Inflammatory macrophage treated with lipopolysaccharide for 1 hour (primary cell): Measurements from ENCODE around the gene RAP2B.
"Not testable (repeated sequence)": the region's sequence is repeated elsewhere in the genome, so short reads cannot be mapped to it uniquely, and the experiment has no call there.

Source experiments
- DNase-seq, 2 donors: peaks; one replicate each; pipeline ENCODE4 v3.0.0-alpha.2; 2020 to 2022

The RAP2B gene

DNA sequence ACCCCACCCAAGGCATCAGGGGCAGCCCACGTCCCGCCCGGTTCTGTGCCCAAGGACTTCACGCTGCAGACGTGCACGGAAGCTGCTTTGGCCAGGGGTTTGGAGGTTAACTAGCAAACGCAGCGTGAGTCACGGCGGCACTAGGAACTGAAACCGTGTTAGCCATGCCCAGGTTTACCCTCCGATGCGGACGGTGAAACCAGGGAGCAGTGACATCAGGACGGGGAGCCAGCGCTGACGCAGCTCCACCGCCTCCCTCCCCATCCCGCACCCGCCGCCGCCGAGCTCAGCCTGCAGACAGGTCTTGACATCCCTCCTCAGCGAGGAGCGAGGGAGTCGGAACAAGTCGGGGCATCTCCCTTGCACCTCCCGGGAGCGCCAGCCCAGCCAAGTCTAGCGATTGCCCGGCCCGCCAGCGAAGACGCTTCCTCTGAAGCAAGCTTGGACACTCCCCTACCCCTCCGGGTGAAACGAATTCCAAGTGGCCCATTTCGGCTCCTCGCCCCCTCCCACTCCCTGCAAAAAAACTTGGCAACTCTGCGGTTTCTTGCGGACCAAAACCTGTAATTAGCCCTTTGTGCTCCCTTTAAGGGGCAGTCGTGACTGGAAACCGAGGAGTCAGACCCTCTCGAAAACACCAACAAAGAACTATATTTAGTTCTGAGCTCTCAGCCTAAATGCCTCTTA, 1.4 kb upstream of the RAP2B start:
- peak; percentile 82 to 87 for DNase-seq

DNA sequence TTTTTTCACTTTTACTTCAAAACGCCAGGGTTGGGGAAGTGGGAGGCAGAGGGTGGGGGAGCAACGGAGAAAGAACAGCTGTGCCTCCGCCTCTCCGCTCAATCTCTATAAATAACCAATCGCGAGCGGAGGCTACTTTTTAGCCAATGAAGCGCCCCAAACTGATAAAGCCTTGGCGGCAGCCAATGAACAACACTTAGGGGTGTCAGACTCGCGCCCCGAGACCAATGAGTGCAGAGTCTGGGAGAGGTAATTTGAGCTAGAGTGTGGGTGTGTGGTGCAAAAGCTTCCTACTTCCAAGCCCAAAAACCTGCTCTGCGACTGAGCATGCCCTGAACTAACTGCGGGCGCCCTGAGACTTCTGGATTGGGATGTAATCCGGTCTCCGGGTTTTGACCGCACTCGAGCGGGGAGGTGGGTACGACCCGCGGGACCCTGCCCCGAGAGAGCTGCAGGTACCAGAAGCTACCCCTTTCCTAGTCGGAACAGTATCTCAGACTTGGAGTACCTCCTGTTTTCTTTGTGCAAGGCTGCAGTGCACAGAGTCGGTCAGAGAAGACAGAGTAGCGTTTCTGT, 800 bp upstream of the RAP2B start:
- DNase-seq, result peak; percentile 98 to 100

DNA sequence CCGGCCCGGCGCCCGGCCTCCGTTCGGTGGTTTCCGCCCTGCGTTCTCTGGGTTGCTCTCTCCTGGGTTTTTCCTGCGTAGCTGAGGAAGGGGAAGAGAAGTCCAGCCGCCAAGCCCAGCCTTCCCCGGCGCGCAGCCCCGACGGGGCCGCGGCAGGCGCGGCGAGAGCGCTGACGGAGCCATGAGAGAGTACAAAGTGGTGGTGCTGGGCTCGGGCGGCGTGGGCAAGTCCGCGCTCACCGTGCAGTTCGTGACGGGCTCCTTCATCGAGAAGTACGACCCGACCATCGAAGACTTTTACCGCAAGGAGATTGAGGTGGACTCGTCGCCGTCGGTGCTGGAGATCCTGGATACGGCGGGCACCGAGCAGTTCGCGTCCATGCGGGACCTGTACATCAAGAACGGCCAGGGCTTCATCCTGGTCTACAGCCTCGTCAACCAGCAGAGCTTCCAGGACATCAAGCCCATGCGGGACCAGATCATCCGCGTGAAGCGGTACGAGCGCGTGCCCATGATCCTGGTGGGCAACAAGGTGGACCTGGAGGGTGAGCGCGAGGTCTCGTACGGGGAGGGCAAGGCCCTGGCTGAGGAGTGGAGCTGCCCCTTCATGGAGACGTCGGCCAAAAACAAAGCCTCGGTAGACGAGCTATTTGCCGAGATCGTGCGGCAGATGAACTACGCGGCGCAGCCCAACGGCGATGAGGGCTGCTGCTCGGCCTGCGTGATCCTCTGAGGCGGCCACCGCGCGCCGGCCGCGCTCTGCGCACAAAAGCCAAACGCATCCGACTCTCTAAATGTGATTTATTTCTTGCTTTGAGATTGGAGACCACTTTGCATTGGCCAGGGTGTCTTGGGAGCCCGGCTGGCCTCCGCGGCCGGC, 727 bp downstream of the RAP2B start:
- peak; percentile 54 to 70 for DNase-seq

DNA sequence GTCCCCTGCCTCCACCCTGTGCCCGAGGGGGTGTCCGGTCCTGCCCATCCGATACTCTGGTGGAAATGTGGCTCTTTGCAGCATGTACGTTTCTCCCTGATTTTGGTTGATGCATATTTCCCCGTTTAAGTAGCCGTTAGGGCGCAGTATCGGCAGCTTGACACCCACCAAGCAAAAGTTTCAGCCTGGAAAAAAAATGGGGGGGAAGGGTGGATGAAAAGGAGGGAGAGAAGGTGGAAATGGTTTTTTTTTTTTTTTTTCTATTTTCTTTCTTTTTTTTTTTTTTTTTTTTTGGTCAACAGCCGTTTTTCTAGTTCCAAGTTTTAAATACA, 1.3 kb downstream of the RAP2B start:
- no peak for DNase-seq

DNA sequence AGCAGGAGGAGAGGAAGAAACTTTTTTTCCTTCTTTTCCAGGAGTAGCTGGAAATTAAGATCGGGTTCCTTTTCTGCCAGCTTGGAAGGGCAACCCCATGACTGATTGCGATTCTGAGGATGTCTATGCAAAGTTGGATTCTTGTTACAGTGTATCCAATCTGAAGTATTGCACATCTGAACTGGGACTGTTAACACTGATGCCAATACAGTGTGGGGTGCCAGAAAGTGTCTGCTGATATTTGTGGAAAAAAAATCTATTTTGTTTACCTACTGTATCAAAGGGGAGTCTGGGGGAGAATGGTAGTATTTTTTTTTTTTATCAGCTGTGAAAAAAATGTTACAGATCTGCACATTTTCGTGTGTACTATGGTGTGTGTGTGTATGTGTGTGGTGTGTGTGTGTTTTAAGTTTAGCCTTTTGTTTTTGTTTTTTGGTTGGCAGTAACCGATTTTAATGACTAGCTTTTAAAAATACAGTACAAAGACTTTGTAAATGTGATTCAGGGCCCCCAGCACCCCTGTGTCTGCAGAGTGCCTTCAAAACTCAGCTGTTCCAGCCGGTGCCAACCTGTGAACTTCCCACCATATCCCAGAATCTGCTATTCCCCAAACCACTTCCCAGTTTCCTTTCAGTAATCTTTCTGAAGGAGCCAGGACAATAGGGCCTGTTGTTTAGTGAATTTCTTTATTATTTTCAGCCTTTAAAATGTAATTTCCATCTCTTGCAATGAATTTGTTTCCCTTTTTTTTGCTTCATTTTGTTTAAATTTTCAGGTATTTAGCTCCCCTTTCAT, 1.9 kb downstream of the RAP2B start:
- no peak for DNase-seq

DNA sequence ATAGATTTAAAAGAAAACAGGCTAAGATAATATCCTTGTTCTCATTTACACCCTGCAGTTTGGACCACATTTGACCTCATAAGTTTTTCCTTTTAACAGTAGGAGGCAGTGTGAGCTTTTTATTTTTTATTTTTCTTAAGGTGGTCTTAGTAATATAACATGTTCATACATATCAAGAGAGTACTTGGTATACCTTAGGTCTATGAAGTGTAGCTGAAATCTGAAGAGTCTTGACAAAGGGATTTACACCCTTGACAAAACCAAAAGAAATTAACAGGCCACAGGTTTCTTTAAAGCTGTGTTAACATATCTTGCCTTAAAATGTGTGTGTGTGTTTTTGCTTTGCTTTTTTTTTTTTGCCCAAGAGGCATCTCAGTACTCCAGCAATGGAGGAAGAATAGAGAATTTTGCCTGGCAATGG, 3.2 kb downstream of the RAP2B start:
- peak in 1 of 2 donors; percentile 65 for DNase-seq

DNA sequence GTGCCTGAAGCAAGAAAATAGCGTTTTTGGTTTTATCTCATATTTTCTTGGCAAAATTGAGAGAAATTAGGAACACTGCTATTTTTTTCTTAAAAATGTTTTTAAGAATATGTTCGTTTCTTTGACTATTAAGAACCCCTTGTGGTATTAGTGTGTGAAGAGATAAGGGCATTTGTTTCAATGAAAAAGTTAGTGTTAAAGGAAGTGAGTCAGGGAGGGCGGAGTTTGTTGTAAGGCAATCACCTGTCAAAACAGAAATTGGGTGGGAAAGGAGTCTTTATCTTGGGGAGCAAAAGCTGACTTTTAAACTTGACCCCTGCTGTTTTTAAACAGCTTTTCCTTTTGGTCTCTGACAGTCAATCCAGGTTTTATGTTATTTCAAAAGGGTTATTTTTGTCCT, 4.2 kb downstream of the RAP2B start:
- no peak for DNase-seq

DNA sequence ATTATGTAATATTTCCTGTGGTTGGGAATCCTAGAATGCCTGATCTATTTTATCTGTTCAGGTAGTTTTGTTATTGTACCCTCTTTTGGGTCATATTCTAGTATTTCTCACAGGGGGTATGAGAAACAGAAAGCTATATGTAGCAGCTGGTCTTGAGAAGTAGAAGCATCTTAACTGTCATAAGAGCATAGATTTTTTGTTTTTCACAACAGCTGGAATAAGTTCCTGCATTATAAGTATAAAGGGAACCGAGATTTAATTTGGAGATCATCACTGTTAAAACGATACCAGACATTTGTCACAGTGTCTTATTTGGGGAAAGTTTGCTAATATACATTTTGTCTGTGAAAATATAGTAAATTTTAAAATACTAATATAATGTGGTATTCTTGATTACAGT, 4.8 kb downstream of the RAP2B start:
- no peak for DNase-seq

DNA sequence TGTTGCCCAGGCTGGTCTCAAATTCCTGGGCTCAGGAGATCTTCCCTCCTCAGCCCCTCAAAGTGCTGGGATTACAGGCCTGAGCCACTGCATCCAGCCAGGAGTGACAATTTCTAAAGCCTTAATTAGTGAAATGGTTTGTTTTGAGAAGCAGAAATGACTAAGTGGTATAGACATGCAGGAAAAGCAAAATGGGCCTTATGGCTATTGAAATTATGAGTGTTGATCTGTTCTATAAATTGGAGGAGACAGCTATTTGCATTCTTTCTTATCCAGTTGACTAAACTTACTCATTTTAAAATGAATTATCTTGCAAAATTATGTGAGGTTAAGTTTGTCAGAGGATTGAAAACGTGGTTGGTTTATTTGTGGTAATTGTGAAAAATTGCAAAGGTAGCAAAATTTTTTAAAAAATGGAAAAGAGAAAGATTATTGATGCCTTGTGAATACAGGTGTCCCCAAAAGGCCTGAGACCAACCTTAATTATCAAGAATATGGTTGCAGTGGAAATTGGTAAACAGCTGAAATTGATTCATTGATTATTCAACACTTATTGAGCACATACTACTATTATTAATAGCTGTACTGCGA, 7.9 kb downstream of the RAP2B start:
- DNase-seq, result no peak

DNA sequence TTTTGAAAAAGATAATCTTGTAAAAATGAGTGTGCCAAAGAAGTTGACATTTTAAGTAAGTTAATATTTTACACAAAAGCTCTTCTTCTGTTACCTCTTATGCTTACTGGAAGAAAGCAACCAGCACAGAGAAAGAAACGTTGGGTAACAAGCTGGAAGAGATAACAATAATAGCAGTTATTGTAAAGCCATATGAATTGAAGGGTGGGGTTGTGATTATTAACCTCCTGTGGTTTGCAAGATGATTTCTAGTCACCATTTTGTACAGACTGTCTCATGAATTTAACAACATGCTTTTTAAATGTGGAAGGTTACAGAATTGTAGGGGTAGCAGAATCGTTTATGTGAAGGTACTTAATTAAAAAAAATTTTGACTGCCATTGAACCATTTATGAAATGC, 9.2 kb downstream of the RAP2B start:
- DNase-seq, result no peak

DNA sequence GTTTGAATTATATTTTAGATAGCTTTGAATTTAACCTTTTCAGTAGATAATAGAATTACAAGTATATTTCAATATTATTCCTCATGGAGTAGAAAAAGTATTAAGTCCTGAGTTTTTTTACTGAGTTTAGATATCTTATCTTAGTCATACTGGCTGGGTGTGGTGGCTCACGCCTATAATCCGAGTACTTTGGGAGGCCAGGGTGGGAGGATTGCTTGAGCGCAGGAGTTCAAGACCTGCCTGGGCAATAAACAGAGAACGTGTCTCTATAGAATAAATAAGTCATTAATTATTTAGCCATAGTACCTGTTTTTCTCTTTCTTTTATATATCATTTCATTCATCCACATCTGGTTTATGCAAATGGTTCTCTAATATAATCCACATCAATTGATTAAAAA, 9.9 kb downstream of the RAP2B start:
- DNase-seq, result no peak

DNA sequence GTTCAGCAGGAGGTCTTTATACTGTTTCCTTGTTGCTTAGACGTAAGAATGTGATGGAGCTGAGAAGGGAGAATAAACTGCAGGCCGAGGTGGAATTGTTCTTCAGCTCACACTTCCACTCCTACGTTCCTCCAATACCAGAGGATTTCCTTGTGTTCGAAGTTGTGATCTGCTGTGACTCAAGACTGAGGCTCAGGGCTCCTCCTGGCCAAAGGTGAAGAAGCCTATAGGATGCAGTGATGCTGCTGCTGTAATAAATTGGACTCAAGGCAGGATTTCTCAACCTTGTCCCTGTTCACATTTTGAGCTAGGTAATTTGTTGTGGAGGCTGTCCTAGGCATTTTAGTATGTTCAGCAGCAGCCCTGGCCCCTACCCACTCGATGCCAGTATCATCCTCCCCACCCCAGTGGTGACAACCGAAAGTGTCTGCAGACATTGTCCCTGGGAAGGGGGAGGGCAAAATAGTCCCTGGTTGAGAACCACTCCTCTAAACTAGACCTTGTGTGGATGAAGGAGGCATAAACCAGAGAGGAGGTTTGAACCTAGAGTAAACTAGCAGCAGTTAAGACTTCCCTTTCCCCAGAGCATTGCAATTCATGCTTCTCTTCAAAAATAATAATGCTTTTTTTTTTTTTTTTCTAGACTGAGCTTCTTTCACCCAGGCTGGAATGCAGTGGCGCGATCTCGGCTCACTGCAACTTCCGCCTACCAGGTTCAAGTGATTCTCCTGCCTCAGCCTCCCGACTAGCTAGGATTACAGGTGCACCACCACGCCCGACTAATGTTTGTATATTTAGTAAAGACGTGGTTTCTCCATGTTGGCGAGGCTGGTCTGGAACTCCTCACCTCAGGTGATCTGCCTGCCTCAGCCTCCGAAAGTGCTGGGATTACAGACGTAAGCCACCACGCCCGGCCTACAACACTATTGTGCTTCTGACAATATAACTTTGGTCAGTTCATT, 11.1 kb downstream of the RAP2B start:
- DNase-seq, result no peak

DNA sequence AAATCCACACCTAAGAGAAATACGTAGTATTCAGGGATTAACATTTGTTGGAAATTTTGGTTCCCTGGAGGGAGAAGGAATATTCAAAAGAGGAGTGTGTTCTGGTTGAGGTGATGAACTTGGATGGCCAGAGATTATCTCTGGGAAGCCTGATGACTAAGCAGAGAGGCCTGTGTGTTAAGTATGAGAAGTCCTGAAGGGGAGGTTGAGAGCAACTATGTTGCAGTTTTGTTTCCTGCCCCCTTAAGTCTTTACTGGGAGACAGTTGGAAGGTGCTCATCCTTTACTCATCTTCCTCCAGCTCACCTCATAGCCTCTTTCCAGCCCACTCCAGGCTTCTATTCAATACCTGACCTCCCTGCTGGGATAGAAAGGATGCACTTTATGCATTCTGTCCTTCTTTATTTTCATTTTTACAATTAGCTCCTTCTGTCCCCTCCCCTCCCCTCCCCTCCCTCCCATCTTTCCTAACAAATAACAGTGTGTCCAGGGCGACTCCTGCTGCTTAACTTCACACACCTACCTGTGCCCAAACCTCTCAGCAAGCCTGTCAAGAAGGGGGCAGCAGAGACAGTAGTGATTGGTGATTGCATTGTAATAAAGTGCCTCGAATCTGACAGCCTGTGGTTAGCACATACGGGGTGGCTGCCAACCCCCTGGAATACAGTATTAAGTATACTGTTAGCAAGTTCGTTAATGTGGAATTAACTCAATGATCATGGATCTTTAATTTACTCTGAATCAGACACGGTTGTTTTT, 11.9 kb downstream of the RAP2B start:
- no peak for DNase-seq

DNA sequence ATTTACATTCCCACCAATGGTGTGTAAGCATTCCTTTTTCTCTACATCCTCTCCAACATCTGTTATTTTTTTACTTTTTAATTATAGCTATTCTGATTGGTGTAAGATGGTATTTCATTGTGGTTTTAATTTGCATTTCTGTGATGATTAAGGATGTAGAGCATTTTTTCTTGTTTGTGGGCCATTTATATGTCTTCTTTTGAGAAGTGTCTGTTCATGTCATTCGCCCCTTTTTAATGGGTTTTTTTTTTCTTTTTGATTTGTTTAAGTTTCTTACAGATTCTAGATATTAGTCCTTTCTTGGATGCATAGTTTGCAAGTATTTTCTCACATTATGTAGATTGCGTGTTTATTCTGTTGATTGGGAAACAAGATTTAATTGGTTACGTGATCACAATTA, 14.2 kb downstream of the RAP2B start:
- no peak for DNase-seq

DNA sequence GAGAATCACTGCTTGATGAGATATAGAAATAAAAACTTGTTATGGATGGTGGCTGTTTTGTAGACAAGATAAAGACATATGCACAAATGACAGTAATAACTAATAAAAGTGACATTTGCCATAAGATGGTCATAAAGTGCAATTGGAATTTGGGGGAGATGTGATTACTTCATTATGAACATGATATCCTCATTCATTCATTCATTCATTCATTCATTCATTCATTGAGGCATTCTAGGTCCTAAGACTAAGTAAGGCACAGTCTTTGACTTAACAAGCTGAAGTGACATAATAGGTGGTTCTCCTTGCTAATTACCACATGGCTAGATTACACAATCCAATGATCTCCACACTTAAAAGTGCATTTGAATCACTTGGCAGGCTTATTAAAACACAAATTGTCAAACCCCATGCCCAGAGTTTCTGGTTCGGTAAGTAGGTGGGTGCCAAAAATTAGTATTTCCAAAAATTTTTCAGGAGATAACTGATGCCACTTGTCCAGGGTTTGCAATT, 18.9 kb downstream of the RAP2B start:
- peak; percentile 63 to 69 for DNase-seq

DNA sequence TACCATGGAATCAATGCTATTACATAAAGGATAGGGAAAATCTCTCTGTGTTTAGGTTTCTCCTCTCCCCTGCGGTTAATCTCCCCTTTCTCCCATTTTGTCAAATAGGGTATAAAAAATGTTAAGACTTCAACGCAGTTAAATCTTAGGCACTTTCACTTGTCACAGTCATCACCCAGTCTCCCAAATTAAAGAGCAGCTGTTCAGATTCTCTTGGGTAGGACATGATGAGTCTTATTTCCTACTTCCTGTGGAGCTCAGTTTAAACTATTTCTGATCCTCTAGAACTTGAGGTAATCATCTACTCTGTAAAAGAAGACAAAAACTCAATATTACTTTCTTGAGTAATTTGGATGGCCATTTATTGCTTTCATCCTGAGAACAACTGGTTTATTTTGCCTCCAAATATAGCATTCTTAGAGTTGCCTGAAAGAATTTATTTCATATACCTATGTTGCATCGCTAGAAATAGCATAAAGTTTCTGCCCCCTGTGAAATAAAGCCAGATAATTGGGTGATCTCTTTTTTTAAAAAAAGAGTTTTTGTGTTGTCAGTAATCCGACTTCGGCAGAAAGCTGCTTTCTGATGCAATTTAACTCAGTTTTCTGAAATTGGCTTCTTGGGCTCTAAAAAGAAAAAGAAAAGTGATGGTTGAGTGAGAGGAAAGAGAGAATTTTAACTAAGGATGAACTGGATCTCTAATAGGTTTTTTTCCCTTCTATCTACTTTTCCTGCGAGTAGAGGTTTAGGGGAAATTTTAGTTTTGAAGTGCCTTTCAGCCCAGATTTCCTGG, 20.7 kb downstream of the RAP2B start:
- no peak for DNase-seq

DNA sequence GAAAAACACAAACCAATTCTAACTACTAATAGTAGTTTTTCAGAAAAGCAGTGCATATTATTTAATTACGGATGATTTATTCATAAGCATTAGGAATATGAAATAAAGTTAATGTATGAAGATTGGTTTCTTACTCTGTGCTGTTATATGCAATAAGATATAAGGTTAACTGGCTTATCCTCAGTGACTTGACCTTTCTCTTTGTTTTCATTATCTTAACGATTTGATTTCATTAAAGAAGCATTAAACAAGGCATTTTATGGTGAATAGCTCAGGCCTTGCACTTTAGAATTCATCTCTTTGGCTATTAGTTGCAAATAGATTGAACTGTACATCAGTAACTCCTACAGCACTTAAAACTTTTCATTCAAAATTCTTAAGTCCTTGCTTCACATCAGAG, 28.9 kb downstream of the RAP2B start:
- DNase-seq, result no peak

DNA sequence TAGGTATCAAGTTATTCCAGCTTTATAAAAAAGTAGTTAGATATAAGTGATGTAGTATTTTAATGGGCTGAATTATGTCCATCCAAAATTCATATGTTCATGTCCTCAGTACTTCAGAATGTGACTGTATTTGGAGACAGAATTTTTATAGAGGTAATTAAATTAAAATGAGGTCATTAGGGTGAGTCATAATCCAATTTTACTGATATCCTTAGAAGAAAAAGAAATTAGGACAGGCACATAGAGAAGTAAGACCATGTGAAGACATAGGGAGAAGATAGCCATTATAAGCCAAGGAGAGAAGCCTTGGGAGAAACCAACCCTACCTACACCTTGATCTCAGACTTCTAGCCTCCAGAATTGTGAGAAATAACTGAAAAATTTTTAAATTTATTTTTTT, 30.3 kb downstream of the RAP2B start:
- DNase-seq, result no peak

DNA sequence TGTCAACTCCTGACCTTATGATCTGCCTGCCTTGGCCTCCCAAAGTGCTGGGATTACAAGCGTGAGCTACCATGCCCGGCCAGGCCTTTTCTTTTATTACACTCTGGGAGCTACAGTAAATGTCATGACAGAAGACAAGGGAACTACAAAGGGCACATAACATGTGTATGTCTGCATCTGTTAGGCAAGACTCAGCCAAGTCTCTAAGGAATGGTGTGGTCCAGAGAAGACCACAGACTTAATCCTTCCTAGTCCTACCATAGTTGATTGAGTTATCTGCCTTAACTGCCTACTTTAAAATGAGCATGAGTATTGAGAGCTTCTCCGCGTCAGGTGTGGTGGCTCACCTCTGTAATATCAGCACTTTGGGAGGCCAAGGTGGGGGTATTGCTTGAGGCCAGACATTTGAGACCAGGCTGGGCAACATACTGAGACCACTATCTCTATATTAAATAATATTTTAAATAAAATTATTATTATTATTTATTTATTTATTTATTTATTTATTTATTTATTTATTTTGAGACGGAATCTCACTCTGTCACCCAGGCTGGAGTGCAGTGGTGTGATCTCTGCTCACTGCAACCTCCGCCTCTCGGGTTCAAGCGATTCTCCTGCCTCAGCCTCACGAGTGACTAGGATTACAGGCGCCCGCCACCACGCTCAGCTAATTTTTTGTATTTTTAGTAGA, 31.9 kb downstream of the RAP2B start:
- not testable (repeated sequence) for DNase-seq
